HEK293 (cell line): Measurements from ENCODE around the gene EXD2.

Experiments used
- ZNF362 ChIP-seq: fragments of 450-650 bp; formaldehyde crosslinking; IDR thresholded peaks from 2 replicates; pipeline ENCODE4 v1.5.1; 2016; ENCODE audit warnings: missing biosample characterization, missing genetic modification characterization
- ZNF544 ChIP-seq: fragments of 450-650 bp; formaldehyde crosslinking; IDR thresholded peaks from 2 replicates; pipeline ENCODE4 v1.5.0; 2017; ENCODE audit warnings: missing biosample characterization, missing genetic modification characterization
- TF ChIP-seq, protein P1 (sequence below): fragments of 450-650 bp; formaldehyde crosslinking; IDR thresholded peaks from 2 replicates; pipeline ENCODE4 v1.5.1; 2016; ENCODE audit warnings: missing biosample characterization, missing genetic modification characterization

- TF ChIP-seq ZNF544 (tag by site-specific recombination) (no peak), ZNF362 (tag by site-specific recombination) (no peak)
- TF ChIP-seq, protein P1, sequence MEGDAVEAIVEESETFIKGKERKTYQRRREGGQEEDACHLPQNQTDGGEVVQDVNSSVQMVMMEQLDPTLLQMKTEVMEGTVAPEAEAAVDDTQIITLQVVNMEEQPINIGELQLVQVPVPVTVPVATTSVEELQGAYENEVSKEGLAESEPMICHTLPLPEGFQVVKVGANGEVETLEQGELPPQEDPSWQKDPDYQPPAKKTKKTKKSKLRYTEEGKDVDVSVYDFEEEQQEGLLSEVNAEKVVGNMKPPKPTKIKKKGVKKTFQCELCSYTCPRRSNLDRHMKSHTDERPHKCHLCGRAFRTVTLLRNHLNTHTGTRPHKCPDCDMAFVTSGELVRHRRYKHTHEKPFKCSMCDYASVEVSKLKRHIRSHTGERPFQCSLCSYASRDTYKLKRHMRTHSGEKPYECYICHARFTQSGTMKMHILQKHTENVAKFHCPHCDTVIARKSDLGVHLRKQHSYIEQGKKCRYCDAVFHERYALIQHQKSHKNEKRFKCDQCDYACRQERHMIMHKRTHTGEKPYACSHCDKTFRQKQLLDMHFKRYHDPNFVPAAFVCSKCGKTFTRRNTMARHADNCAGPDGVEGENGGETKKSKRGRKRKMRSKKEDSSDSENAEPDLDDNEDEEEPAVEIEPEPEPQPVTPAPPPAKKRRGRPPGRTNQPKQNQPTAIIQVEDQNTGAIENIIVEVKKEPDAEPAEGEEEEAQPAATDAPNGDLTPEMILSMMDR = no peak
These were observed 83.0 kb downstream of the EXD2 start for GRCh38 chr14:69274321-69274720.
